HG03378 (cell line): ENCODE measurements around the gene BBLN.
"Not testable (repeated sequence)": the region's sequence is repeated elsewhere in the genome, so short reads cannot be mapped to it uniquely, and the experiment has no call there.

Experiments used
- ATAC-seq: cut with Tn5 transposase; IDR thresholded peaks from one replicate; pipeline ENCODE4 v1.9.1; 2021; ENCODE audit warnings: mild to moderate bottlenecking, moderate library complexity; ENCODE audit not compliant: unreplicated experiment

BBLN gene

GRCh38 chr9:128159784-128160602 lies at the start of gene BBLN:
BBLN (plus strand) TSS chr9:128160265; CDS start chr9:128160408, 143 bp downstream.
- no peak for ATAC-seq

DNA sequence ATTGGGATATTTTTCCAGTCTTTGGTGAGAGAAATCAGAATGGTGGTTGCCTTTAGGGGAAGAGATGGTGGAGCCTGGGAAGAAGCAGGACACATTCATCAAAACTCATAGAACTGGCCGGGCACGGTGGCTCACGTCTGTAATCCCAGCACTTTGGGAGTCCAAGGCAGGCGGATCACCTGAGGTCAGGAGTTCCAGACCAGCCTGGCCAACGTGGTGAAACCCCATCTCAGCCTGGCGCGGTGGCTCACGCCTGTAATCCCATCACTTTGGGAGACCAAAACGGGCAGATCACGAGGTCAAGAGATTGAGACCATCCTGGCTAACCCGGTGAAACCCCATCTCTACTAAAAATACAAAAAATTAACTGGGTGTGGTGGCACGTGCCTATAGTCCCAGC lies 48.3 kb upstream of the BBLN start:
- ATAC-seq: not testable (repeated sequence)

- ATAC-seq: no peak
Measured at GRCh38 chr9:128113526-128114325, 46.3 kb upstream of the BBLN start.

DNA sequence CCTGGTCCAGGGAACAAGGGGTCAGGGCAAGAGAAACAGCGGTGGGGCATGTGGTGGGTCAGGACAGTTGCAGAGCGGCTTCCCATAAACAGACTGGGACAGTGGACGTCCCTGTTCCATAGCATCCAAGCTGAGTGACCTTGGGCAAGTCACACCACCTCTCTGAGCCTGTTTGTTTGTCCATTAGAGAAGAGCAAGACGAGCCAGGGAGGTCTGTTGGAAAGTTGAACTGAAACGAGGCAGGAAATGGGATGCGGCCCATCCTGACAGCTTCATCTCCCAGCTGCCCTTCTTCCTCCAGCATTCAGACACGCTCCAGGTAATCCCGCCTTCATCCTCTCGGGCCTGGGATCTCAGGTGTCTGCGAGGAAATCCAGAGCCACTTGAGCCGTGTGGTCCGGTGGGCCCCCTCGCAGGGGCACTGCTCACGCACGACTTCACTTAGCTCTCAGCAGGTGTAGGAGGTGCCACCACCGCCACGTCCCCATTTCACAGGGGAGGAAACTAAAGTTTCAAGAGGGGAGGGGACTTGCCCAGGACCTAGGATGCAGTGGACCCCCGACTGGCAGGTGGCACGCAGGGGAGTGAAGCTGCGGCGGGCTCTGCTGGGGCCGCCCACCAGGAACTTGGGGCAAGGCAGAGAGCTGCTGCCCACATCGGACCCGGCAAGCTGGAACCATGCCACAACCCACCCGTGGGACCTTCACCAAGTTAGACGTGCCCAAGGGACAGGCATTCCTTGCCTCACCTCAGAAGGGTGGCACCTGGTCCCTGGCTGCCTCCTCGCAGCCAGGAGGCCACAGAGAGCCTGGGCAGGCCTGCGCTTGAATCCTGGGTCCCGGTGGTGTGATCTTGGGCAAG lies 45.5 kb upstream of the BBLN start:
- no peak for ATAC-seq

- ATAC-seq: no peak
Measured at GRCh38 chr9:128115187-128116103, 44.6 kb upstream of the BBLN start.

DNA sequence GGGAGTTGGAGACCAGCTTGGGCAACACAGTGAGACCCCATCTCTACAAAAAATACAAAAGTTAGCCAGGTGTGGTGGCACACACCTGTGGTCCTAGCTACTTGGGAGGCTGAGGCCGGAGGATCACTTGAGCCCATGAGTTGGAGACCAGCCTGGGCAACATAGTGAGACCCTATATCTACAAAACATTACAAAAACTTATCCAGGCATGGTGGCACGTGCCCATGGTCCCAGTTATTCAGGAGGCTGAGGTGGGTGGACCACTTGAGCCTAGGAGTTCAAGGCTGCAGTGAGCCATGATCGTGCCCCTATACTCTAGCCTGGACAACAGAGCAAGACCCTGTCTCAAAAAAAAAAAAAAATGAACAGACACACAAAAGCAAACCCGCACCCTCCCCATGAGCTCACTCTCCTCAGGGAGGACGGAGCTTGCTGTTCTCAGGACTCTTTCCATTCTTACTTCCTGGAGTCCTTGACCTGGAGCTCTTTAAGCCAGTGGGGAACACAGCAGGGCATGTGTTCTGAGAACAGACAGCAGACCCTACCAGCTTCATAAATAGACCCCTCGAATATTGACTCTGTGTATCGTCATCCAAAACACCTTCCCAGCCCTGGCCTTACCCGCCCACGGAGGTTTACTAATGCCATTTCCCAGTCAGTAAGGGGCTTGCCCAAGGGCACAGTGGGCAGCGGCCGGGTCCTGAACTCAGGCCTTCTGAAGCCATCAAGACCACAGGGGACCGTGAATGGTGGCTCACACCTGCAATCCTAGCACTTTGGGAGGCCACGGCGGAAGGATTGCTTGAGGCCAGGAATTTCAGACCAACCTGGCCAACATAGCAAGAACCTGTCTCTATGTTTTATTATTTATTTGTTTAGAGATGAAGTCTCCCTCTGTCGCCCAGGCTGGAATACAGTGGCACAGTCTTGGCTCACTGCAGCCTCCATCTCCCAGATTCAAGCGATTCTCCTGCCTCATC lies 43.7 kb upstream of the BBLN start:
- ATAC-seq: no peak

GRCh38 chr9:128117613-128118471 lies 42.2 kb upstream of the BBLN start:
- ATAC-seq: no peak

GRCh38 chr9:128118472-128118857 lies 41.6 kb upstream of the BBLN start:
- ATAC-seq: no peak

GRCh38 chr9:128118971-128119665 lies 40.9 kb upstream of the BBLN start:
- ATAC-seq: no peak

GRCh38 chr9:128120061-128120740 lies 39.9 kb upstream of the BBLN start:
- no peak for ATAC-seq

DNA sequence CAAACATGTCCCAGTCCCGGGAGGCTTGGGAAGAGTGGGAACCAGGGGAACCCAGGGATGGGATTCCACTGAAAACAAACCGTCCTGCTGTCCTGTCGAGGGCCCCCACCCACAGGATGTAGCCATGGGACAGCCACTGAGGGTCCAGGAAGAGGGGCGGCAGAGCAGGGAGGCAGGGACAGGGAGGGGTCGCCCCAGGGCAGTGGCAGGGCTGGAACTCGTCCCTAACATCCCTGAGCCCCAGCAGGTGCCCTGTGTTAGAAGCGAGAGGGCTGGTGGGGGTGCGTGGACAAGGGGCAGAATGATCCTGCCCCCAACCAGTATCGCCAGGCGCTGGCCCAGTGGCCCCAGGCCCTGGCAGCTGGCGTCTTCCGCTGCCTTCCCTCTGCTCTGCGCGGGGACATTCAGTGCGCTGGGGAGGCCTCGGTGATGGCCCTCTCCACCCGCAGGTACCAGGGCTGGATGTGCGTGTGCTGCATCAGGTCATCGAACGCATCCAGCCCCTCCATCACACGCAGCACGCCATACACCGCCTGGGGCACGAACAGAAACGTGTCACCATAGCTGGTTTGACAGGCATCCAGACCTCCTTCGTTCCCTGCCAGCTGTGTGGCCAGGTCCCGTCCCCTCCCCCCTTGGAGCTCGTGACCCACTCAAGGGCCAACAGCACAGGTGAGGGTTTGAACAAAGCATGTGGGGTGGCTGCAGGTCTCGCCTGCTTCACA lies 39.2 kb upstream of the BBLN start:
- ATAC-seq: no peak

- no peak for ATAC-seq
Measured at GRCh38 chr9:128121466-128121810, 38.6 kb upstream of the BBLN start.

DNA sequence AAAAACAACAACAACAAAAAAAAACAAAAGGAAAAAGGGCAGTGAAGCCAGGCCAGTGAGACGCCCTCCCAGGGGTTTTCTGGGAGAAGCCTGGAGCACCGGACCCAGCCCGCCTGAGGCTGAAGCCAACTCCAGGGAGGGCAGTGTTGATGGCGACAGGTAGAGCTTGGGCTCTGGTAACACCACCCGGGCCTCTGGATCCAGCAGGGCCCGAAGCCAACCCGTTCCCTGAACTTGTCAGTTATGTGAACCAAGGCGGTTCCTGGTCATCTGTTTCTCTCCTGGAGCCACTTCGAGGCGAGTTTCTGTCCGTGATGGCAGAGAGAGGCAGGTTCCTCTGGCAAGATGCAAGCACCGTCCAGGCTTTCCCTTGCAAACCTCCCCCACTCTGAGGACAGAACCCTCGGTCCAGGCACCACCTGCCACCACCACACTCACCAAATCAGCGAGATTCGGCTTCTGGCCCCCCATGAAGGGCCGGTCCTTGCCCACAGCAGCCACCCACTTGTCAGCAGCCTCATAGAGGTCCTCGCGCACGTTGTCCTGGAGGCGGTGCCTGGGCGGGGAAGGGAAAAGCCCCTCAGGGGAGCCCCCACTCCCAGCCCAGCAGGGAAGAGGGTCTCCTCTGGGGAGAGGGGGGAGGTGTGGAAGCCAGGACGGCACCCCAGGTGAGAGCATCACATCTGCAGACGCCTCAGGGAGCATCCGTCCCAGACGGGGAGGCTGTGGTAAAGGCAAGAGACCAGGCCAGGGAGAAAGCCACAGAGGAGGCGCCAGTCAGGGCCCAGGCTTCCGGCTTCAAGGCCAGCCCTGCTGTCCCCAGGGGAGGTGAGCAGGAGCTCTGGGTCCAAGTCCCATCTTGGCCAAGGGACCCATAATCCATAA lies 37.9 kb upstream of the BBLN start:
- no peak for ATAC-seq

DNA sequence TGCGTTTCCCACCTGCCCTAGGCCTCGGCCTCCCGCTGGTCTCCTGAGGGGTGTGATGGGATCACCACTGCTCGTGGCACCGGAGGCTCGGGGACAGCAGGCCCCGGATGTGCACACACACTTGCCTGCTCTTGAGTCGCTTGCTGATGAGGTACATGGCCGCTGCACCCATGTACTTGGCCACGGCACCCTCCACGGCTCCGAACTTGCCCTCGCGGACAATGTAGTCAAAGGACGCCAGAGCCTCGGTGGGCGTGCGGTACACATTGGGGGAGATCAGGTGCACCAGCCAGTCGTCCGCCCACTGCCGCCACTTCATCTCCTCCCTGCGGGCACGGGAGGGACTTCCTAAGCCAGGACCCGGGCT lies 37.3 kb upstream of the BBLN start:
- ATAC-seq: no peak

DNA sequence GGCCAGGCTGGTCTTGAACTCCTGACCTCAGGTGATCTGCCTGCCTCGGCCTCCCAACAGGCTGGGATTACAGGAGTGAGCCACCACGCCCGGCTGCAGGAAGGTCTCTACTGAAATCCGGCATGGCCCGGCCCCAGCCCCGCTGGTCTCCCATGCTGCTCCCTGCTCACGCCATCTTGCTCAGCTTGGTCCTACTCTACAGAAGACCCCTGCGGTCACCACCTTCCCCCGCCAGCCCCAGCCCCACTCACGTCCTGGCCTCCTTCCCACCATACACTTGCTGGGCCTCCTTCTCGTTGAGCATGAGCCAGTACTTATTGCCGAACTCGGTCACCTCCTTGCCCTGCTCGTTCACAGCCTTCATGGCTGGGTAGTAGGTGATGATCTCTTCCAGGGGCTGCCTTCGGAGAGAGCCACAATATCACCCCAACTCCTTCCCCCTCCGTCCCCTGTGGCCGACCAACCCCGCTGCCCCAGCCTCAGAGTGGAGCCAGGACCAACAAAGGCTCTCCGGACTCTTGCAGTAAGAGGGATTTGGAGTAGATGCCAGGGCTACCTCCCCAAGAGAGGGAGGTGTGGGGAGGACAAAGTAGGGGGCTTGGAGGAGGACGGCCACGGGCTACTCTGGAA lies 36.5 kb upstream of the BBLN start:
- no peak for ATAC-seq
